HepG2 (cell line): ENCODE results near the gene DNAAF9. TPM values are rescaled to one million over a fixed set of nuclear protein-coding genes. Genes with fewer than 3 reads are reported as not detected.
A peak's percentile ranks its signal among the peaks of the same experiment; 100 is the strongest.

Source experiments
- EZH2 ChIP-seq: conservative IDR thresholded peaks from 2 replicates; pipeline ENCODE4 v1.6.1; 2012; ENCODE audit warnings: mild to moderate bottlenecking, low read depth, low read length, moderate library complexity
- HDAC2 ChIP-seq: sonication (generic); formaldehyde crosslinking; IDR thresholded peaks from 2 replicates; pipeline ENCODE4 v1.4.0; 2020; ENCODE audit warnings: missing genetic modification reagents
- KAT8 ChIP-seq: IDR thresholded peaks from 2 replicates; pipeline ENCODE4 v1.6.1; 2016; ENCODE audit warnings: missing genetic modification reagents, missing compliant biosample characterization
- POLR2AphosphoS5 ChIP-seq: IDR thresholded peaks from 2 replicates; pipeline ENCODE4 v1.6.1; 2012; ENCODE audit warnings: low read depth, low read length
- YEATS2 ChIP-seq: sonication (generic); formaldehyde crosslinking; IDR thresholded peaks from 2 replicates; pipeline ENCODE4 v1.4.0; 2020; ENCODE audit warnings: missing genetic modification reagents, borderline replicate concordance
- ZFX ChIP-seq: sonication (generic); formaldehyde crosslinking; IDR thresholded peaks from 2 replicates; pipeline ENCODE4 v1.4.0; 2020; ENCODE audit warnings: mild to moderate bottlenecking, low read depth, missing genetic modification reagents, moderate library complexity
- ZNF10 ChIP-seq: sonication (generic); formaldehyde crosslinking; IDR thresholded peaks from 2 replicates; pipeline ENCODE4 v1.4.0; 2020; ENCODE audit warnings: mild to moderate bottlenecking, low read depth, missing genetic modification reagents, borderline replicate concordance
- ZNF224 ChIP-seq: sonication (generic); formaldehyde crosslinking; IDR thresholded peaks from 2 replicates; pipeline ENCODE4 v1.5.0; 2020; ENCODE audit warnings: mild to moderate bottlenecking, missing genetic modification reagents
- ZNF274 ChIP-seq: sonication (generic); formaldehyde crosslinking; IDR thresholded peaks from 2 replicates; pipeline ENCODE4 v1.5.1; 2020; ENCODE audit warnings: mild to moderate bottlenecking, missing genetic modification reagents
- polyA plus RNA-seq, 8 experiments: library from polyadenylated mRNA; depleted of rRNA in 3 of 8; stranded (reverse) in 7 of 8; unstranded in 1 of 8; fragments of >200 nt; fragmentation: Illumina TruSeq in 4 of 8; extraction: Trizol in 4 of 8; gene quantifications; 2 replicates each; pipeline versions ENCODE4 v1.2.1 to v1.2.3, GENCODE V29; 2011 to 2016; ENCODE audit warnings: low read depth in 4 of 8, missing spikeins in 1 of 8, mixed read lengths in 1 of 8; ENCODE audit not compliant: insufficient read depth in 1 of 8
- total RNA-seq, 5 experiments: library from RNA; depleted of rRNA; stranded (reverse); fragments of >200 nt; fragmentation: Illumina TruSeq; extraction: Trizol; gene quantifications; 2 replicates each; pipeline ENCODE4 v1.2.3, GENCODE V29; 2016; ENCODE audit warnings: low read depth in 1 of 5
- TF ChIP-seq, protein P1 (sequence below): sonication (generic); formaldehyde crosslinking; IDR thresholded peaks from 2 replicates; pipeline ENCODE4 v1.8.0; 2022; ENCODE audit warnings: missing genetic modification reagents, mild to moderate bottlenecking, moderate library complexity, borderline replicate concordance
- TF ChIP-seq, protein P2 (sequence below): sonication (generic); formaldehyde crosslinking; IDR thresholded peaks from 2 replicates; pipeline ENCODE4 v1.4.0; 2020; ENCODE audit warnings: mild to moderate bottlenecking, low read depth, missing genetic modification reagents
- TF ChIP-seq, protein P3 (sequence below): sonication (generic); formaldehyde crosslinking; IDR thresholded peaks from 2 replicates; pipeline ENCODE4 v1.4.0; 2020; ENCODE audit warnings: missing genetic modification reagents; ENCODE audit errors: not compliant biosample characterization
- TF ChIP-seq, protein P4 (sequence below): sonication (generic); formaldehyde crosslinking; IDR thresholded peaks from 2 replicates; pipeline ENCODE4 v1.9.0; 2021; ENCODE audit warnings: missing genetic modification reagents, borderline replicate concordance
- TF ChIP-seq, protein P5 (sequence below): IDR thresholded peaks from 2 replicates; pipeline ENCODE4 v1.6.1; 2016; ENCODE audit warnings: low read depth
- TF ChIP-seq, protein P6 (sequence below): sonication (generic); formaldehyde crosslinking; conservative IDR thresholded peaks from 2 replicates; pipeline ENCODE4 v1.4.0; 2020; ENCODE audit warnings: missing genetic modification reagents
- TF ChIP-seq, protein P7 (sequence below): sonication (generic); formaldehyde crosslinking; IDR thresholded peaks from 2 replicates; pipeline ENCODE4 v1.4.0; 2020; ENCODE audit warnings: missing genetic modification reagents

Gene DNAAF9
- total and polyA plus RNA-seq, 2 of the 13 experiments (the other 11 are each of a cell fraction or from before 2014, with no cell fraction given), result 10.5 to 14.9 TPM

DNA sequence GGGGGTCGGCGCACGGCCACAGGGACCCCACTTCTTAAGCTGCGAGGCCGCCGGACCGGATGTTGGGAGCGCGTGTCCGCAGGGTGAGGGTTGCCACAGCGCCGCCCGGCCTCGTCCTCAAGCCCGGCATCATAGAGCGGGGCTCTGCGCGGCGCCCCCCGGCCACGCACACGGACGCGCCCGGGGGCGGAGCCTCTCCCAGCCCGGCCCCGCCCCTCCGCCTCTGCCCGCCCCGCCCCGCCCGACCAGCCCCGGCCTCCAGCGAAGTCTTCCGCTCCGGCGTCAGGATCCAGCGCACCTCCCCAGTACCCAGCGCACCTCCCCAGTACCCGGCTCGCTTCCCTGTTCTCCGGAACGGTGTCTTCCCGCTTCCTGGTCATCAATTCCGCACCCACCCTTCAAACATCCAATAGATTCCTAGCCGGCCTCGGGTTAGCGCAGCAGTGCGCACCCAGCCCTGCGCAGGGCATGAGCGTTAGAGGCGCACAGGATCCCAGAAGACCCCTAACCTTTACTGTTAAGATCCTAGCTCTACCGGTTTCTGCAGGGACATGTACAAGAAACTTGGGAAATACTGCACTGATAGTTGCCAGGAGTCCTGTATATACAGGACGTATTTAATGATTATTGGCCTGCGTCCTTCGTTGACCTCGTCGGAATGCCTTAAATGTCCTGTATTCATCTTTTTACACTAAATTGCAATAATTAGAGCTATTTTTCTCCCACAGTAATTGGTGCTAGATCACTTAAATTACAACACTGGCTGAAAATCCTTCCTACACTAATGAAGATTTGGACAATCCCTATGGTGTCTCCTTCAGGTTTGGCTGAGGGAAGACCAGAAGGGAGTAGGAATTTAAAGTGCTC lies 535 bp upstream of the DNAAF9 start (continued):
- TF ChIP-seq, protein P1, sequence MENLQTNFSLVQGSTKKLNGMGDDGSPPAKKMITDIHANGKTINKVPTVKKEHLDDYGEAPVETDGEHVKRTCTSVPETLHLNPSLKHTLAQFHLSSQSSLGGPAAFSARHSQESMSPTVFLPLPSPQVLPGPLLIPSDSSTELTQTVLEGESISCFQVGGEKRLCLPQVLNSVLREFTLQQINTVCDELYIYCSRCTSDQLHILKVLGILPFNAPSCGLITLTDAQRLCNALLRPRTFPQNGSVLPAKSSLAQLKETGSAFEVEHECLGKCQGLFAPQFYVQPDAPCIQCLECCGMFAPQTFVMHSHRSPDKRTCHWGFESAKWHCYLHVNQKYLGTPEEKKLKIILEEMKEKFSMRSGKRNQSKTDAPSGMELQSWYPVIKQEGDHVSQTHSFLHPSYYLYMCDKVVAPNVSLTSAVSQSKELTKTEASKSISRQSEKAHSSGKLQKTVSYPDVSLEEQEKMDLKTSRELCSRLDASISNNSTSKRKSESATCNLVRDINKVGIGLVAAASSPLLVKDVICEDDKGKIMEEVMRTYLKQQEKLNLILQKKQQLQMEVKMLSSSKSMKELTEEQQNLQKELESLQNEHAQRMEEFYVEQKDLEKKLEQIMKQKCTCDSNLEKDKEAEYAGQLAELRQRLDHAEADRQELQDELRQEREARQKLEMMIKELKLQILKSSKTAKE (CRISPR knock-in tag), result no peak
- peak; percentile 84; the same call in 1 of the 2 replicates for TF ChIP-seq ZNF274 (CRISPR knock-in tag)
- TF ChIP-seq, protein P2, sequence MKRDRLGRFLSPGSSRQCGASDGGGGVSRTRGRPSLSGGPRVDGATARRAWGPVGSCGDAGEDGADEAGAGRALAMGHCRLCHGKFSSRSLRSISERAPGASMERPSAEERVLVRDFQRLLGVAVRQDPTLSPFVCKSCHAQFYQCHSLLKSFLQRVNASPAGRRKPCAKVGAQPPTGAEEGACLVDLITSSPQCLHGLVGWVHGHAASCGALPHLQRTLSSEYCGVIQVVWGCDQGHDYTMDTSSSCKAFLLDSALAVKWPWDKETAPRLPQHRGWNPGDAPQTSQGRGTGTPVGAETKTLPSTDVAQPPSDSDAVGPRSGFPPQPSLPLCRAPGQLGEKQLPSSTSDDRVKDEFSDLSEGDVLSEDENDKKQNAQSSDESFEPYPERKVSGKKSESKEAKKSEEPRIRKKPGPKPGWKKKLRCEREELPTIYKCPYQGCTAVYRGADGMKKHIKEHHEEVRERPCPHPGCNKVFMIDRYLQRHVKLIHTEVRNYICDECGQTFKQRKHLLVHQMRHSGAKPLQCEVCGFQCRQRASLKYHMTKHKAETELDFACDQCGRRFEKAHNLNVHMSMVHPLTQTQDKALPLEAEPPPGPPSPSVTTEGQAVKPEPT, result 0 out of 2 replicates have a peak, but pooled peaks have one; percentile 8
- TF ChIP-seq, protein P3, sequence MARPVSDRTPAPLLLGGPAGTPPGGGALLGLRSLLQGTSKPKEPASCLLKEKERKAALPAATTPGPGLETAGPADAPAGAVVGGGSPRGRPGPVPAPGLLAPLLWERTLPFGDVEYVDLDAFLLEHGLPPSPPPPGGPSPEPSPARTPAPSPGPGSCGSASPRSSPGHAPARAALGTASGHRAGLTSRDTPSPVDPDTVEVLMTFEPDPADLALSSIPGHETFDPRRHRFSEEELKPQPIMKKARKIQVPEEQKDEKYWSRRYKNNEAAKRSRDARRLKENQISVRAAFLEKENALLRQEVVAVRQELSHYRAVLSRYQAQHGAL (CRISPR knock-in tag), result no peak
- TF ChIP-seq KAT8 (CRISPR knock-in tag), result peak; percentile 47; the same call in 1 of the 2 replicates
- TF ChIP-seq HDAC2, result peak; percentile 67
- no peak for TF ChIP-seq ZNF224 (CRISPR knock-in tag)
- TF ChIP-seq POLR2AphosphoS5, result peak; percentile 68
- peak; percentile 71 for TF ChIP-seq ZFX (CRISPR knock-in tag)
- TF ChIP-seq, protein P4, sequence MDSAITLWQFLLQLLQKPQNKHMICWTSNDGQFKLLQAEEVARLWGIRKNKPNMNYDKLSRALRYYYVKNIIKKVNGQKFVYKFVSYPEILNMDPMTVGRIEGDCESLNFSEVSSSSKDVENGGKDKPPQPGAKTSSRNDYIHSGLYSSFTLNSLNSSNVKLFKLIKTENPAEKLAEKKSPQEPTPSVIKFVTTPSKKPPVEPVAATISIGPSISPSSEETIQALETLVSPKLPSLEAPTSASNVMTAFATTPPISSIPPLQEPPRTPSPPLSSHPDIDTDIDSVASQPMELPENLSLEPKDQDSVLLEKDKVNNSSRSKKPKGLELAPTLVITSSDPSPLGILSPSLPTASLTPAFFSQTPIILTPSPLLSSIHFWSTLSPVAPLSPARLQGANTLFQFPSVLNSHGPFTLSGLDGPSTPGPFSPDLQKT, result peak; percentile 57; the same call in 1 of the 2 replicates
- TF ChIP-seq, protein P5, sequence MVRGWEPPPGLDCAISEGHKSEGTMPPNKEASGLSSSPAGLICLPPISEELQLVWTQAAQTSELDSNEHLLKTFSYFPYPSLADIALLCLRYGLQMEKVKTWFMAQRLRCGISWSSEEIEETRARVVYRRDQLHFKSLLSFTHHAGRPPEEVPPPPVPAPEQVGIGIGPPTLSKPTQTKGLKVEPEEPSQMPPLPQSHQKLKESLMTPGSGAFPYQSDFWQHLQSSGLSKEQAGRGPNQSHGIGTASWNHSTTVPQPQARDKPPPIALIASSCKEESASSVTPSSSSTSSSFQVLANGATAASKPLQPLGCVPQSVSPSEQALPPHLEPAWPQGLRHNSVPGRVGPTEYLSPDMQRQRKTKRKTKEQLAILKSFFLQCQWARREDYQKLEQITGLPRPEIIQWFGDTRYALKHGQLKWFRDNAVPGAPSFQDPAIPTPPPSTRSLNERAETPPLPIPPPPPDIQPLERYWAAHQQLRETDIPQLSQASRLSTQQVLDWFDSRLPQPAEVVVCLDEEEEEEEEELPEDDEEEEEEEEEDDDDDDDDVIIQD (CRISPR knock-in tag), result peak; percentile 13; the same call in 1 of the 2 replicates
- TF ChIP-seq, protein P6, sequence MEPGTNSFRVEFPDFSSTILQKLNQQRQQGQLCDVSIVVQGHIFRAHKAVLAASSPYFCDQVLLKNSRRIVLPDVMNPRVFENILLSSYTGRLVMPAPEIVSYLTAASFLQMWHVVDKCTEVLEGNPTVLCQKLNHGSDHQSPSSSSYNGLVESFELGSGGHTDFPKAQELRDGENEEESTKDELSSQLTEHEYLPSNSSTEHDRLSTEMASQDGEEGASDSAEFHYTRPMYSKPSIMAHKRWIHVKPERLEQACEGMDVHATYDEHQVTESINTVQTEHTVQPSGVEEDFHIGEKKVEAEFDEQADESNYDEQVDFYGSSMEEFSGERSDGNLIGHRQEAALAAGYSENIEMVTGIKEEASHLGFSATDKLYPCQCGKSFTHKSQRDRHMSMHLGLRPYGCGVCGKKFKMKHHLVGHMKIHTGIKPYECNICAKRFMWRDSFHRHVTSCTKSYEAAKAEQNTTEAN (CRISPR knock-in tag), result peak; percentile 63
- TF ChIP-seq, protein P7, sequence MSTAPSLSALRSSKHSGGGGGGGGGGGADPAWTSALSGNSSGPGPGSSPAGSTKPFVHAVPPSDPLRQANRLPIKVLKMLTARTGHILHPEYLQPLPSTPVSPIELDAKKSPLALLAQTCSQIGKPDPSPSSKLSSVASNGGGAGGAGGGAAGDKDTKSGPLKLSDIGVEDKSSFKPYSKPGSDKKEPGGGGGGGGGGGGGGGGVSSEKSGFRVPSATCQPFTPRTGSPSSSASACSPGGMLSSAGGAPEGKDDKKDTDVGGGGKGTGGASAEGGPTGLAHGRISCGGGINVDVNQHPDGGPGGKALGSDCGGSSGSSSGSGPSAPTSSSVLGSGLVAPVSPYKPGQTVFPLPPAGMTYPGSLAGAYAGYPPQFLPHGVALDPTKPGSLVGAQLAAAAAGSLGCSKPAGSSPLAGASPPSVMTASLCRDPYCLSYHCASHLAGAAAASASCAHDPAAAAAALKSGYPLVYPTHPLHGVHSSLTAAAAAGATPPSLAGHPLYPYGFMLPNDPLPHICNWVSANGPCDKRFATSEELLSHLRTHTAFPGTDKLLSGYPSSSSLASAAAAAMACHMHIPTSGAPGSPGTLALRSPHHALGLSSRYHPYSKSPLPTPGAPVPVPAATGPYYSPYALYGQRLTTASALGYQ (CRISPR knock-in tag), result no peak
- TF ChIP-seq YEATS2 (CRISPR knock-in tag), result no peak; the same call in 1 of the 2 replicates
- TF ChIP-seq EZH2, result no peak
- no peak for TF ChIP-seq ZNF10 (CRISPR knock-in tag)
